SK-N-DZ (cell line): ENCODE measurements around the gene LCLAT1. TPM values are rescaled to one million over a fixed set of nuclear protein-coding genes. Genes with fewer than 3 reads are reported as not detected.
A peak's percentile ranks its signal among the peaks of the same experiment; 100 is the strongest.

Experiments used
- DNase-seq: peaks from one replicate; pipeline ENCODE4 v3.0.0-alpha.2; 2015; ENCODE audit warnings: low spot score
- polyA plus RNA-seq, 2 experiments: library from polyadenylated mRNA; depleted of rRNA; stranded (reverse); fragments of >200 nt; gene quantifications; 2 replicates each; pipeline ENCODE4 v1.2.3, GENCODE V29; 2014

The LCLAT1 gene
- 9.9 and 19.7 TPM in 2 replicates for polyA plus RNA-seq (2014; cell fraction: cytosol; rRNA removed)
- 5.4 and 8.2 TPM in 2 replicates for polyA plus RNA-seq (2014; cell fraction: nucleus; rRNA removed)

DNA sequence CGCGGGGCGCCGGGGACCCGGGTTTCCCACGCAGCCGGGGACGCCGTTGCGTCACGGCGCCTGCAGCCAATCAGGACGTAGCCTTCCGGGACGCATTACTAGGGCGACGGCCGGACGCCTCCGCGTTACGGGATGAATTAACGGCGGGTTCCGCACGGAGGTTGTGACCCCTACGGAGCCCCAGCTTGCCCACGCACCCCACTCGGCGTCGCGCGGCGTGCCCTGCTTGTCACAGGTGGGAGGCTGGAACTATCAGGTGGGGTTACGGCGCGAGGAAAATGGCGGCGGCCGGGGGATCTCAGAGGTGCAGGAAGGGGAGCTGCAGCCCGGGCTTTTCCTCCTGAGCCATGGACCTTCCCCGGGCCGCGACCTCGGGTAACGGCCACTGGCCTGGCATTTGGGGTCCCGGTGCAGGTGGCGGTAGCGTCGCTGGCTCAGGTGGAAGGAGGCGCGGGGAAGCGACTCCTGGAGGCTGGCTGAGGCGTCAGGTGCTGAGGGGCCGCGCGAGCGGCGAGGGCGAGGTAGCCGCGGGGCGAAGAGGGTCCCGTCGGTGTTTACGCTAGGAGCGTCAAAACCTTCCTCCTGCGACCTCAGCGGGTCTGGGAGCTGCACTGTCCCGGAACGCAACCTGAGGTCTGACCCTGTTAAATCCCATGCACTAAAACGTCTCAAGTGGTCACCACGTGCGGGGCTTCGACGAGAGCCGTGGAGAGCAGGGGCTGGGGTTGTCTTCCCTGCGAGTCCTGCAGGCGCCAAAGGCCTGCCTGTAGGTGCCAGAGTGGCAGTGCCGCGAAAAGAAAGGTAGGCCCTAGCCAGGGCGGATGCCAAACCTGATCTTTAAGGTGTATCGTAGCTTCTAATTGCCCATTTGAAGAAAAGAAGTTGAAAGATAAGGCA, at the start of gene LCLAT1:
Gene LCLAT1, plus strand, starts transcription at position 98 of the 897 bp plus-strand sequence. CDS start 78,345 bp downstream, outside the sequence.
- DNase-seq, result peak; percentile 78

- DNase-seq, result no peak
These were observed 48.8 kb upstream of the LCLAT1 start for GRCh38 chr2:30398084-30398873.

DNA sequence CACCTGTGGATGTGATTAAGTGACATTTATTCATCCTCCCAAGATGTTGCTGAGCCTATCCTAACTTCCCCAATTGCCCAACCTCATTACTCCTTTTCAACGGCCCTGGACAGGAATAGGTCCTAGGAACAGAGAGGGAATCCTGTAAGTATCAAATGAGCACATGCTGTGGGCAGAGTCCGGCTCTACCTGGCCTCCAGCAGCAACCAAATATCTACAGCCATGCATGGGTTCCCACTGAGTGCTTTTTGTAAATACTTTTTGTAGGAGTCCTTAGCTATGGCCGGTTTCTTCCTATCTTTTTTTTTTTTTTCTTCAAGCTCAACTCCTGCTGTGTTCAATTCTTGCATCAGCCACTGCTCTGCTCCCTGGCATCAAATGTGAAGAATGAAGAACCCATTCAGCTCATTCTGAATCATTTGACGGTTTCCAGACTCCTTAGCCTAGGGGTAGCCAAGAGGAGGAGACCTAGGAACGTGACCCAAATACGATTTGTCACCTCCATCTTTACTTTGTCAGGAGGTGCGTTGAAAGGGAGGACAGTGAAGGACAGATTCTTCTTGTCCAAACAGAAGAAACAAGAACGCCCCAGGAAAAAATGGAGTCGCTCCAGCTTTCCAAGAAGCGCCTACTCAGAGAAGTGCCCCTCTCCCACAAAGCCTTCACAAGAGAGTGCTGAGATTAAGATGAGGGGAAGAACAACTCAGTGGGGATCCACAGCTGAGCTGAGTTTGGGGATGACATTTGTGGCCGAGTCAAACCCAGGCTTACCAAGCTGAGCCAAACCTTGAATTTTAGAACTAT, 46.7 kb upstream of the LCLAT1 start:
- DNase-seq, result no peak

DNA sequence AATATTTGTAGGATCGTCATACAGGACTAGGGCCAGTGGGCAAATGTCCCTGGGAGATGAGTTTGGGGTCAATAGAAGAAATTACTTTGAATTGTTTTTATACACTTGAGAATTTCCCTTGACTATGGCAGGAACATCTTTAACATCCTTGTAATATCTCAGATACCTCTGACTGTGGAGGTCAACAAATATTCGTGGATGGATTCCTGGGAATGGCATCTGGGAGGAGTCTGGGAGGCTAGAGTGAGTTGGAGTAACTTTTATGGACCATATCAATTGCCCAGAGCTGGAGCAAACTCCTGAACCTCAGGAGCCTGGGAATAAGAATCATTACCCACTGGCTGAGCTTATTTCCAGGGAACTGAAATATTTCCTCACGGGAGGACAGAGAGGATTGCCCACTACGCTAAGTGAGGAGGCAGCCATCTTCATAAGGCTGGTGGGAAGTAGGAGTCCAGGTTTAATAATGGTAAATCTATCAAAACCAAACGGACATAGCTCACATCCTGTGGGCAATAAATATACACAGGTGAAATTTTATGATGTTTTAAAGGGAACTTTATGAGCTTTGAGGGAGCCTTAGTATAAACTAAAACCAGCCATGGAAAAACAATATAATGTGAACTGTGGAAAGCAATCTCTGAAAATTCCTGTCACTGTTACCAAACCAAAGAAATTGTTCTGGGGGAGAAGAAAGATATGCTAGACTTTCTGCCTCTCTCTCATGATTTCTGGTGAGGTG, 44.4 kb upstream of the LCLAT1 start:
- DNase-seq, result no peak

GRCh38 chr2:30403592-30404312, 43.3 kb upstream of the LCLAT1 start:
- DNase-seq, result no peak

- no peak for DNase-seq
These were observed 42.5 kb upstream of the LCLAT1 start for GRCh38 chr2:30404319-30405259.

- no peak for DNase-seq
These were observed 41.8 kb upstream of the LCLAT1 start for GRCh38 chr2:30405260-30405605.

GRCh38 chr2:30406853-30407252, 40.2 kb upstream of the LCLAT1 start:
- no peak for DNase-seq

DNA sequence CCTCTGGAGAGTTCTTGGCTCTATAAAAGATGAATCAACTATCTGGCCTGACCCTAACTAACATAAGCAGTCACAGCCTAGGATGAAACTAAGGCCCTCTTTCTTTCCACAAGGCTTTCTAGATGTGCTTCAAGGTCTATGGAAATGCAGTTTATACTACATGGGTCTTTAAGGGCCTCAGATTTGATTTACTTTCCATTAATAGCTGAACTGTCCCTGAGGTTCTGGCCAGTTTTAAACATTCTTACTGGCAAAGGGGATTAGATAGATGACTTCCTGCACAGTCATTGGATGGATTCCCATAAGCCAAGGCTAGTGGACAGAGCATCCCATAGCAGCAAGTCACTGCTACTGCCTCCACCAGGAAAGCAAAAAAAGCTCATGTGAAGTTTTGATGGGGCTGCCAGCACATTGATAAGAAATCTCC, 38.1 kb upstream of the LCLAT1 start:
- no peak for DNase-seq

DNA sequence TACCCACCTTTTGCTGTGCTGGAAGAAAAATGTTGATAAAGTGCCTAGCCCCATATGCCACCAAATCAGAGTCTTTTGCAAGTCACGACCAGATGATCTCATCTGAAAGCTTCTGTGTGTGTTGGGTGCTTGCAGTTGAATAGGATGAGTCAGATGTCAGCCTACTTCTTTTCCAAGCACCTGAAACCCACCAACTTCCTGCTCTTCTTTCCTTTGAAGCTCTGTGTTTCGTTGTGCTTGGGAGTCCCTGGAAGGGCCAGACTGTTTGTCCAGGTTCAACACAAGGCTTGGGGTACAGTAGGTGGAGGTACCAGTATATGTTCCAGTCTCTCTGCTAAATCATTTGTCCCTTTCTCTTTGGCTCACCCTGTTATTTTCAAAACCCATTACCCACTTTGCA, 36.8 kb upstream of the LCLAT1 start:
- DNase-seq, result no peak

GRCh38 chr2:30412047-30412683, 34.9 kb upstream of the LCLAT1 start:
- peak; percentile 90 for DNase-seq

DNA sequence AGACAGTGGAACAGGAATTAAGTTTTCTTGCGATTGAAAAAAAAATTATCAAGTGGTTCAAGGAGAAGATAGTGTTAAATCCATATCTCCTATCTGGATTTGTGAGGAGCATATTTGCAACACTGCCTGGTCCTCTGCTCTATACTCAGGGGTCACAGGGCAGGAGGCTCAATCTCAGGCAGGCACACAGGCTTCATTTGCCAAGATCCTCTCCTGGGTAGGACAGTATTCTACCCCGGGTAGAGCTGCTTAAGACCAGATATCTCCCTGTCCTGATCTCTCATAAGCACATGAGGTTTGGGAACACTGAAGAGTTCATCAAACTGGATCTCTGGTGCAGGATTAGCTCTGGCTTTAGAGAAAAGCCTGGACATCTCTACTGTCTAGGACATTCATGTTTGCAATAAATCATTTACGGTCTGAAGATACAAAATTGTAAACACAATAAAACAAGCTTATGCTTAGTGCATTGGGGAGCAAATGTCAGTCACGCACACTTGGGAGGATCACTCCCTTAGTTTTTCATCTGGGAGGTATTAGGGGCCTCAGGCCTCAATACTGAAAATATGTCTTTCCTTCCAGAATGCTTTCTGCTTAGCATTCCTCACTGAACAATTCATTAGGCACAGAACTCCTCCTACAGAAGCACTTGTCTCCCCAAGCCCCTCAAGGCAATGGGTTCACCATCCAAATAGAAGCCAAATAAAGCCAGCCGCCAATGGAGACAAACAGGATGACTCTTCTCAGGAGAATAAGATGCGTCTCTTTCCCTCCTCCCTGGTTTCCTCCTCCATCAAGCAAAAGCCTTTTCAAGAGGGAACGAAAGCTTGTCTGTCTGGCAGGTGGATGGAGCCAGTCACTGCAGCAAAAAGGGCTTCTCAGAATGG, 34.1 kb upstream of the LCLAT1 start:
- DNase-seq, result peak; percentile 71

DNA sequence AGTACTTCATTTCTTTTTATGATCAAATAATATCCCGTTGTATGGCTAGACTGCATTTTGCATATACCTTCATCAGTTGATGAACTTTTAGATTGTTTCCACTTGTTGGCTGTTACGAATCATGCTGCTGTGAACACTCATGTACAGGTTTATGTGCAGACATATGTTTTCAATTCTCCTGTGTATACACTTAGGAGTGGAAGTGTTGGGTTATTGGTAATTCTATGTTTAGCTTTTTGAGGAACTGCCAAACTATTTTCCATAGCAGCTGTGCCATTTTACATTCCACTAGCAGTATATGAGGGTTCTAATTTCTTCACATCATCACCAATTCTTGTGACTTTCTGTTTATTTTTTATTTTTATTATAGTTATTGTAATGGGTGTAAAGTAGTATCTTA, 32.1 kb upstream of the LCLAT1 start:
- DNase-seq, result no peak

- no peak for DNase-seq
These were observed 29.8 kb upstream of the LCLAT1 start for GRCh38 chr2:30417253-30417652.

DNA sequence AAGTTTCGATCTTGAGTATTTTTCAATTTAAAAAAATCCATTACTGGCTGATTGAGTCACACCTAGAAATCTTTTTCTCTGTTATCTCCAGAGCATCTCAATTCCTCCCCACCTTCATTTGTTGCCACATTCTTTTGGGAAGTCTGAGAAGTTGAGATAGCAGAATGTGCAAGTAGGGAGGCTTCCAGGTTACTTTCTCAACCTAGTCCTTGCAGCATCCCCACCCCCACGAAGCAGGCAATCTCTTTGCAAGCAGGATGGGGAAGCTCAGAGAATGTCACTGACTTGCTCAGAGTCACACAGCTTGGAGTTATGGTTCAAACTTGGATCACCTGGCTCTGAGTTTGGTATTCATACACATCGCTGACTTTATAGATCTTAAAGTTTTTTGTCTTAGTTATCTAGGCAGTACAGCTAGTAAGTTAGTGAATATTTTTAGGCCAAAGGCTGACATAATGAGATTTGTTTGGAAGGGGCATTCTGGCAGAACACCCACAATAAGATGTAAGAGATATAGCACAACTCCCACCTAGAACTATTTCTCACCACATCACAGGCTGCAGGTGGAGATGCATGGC, 25.9 kb upstream of the LCLAT1 start:
- DNase-seq, result no peak

- peak; percentile 67 for DNase-seq
These were observed 25.2 kb upstream of the LCLAT1 start for GRCh38 chr2:30421604-30422443.
